Activated CD4-positive, alpha-beta T cell treated with anti-CD3 and anti-CD28 coated beads, Interleukin-2, amount 50 U/mL, for 48 hours (primary cell): ENCODE data around the gene NCBP1.
"Not testable (repeated sequence)": the region's sequence is repeated elsewhere in the genome, so short reads cannot be mapped to it uniquely, and the experiment has no call there.

ENCODE experiments used
- DNase-seq, 2 experiments: peaks; one replicate each; pipeline ENCODE4 v3.0.0-alpha.2; 2020

The NCBP1 gene, protein sequence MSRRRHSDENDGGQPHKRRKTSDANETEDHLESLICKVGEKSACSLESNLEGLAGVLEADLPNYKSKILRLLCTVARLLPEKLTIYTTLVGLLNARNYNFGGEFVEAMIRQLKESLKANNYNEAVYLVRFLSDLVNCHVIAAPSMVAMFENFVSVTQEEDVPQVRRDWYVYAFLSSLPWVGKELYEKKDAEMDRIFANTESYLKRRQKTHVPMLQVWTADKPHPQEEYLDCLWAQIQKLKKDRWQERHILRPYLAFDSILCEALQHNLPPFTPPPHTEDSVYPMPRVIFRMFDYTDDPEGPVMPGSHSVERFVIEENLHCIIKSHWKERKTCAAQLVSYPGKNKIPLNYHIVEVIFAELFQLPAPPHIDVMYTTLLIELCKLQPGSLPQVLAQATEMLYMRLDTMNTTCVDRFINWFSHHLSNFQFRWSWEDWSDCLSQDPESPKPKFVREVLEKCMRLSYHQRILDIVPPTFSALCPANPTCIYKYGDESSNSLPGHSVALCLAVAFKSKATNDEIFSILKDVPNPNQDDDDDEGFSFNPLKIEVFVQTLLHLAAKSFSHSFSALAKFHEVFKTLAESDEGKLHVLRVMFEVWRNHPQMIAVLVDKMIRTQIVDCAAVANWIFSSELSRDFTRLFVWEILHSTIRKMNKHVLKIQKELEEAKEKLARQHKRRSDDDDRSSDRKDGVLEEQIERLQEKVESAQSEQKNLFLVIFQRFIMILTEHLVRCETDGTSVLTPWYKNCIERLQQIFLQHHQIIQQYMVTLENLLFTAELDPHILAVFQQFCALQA

DNA sequence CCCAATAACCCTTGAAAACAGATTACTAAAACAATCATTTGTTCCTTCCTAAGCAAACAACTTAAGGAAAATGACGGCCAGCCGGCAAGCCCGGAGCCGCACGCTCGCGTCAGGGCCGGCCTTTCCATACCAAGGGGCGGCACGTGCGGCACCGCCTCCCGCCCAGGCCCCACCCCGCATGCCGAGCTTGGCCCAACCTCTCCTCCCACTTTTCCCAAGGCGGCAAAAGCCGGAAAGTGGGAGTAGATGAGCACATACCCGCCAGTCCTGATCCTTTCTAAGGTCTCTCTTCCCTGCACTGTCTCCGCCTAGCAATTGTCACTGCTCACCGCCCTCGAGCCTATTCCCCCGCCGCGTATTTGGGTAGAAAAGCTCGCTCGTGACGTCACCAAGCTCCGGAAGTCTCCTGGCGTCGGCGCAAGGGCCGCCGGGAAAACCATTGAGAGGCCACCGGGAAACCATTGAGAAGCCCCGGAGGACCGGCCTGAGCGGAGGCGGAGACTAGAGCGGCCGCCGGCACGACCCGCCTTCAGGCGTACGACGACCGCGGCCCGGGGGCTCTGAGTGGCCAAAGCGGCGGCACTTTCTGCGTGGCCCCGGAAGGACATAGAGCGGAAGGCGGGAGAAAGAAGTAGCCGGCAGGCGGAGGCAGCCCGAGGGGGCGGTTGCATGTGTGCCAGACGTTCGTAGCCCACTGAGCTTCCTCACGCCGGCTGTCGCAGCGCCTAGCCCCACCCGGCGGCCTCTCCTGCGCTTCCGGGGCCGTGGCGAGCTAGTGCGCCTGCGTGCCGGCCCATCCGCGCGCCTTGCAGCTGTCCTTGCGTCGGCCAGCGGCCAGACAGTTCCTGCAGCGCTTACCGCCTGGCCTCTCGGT lies at the start of gene NCBP1, which contains the start of gene TSTD2:
NCBP1 (plus strand) TSS at position 837 of the 874 bp plus-strand sequence. CDS start 61 bp downstream, outside the sequence.
TSTD2 (minus strand) TSS at position 384 of the 874 bp plus-strand sequence. CDS start 5,806 bp downstream, outside the sequence.
- DNase-seq = peak; percentile 94 to 95

DNA sequence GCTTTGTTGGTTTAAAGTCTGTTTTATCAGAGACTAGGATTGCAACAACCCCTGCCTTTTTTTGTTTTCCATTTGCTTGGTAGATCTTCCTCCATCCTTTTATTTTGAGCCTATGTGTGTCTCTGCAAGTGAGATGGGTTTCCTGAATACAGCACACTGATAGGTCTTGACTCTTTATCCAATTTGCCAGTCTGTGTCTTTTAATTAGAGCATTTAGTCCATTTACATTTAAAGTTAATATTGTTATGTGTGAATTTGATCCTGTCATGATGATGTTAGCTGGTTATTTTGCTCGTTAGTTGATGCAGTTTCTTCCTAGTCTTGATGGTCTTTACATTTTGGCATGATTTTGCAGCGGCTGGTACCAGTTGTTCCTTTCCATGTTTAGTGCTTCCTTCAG lies 48.8 kb upstream of the NCBP1 start:
- DNase-seq = not testable (repeated sequence)

DNA sequence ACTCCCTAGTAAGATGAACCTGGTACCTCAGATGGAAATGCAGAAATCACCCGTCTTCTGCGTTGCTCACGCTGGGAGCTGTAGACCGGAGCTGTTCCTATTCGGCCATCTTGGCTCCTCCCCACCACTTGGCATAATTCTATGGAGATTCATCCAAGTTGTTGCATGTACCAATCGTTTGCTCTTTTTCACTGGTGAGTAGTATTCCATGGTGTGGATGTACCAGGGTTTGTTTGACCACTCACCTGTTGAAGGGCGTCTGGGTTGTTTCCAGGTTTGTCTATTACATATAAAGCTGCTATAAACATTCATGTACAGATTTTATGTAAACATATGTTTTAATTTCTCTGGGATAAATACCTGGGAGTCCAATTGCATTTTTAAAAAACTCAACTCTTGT lies 46.7 kb upstream of the NCBP1 start:
- not testable (repeated sequence) for DNase-seq

DNA sequence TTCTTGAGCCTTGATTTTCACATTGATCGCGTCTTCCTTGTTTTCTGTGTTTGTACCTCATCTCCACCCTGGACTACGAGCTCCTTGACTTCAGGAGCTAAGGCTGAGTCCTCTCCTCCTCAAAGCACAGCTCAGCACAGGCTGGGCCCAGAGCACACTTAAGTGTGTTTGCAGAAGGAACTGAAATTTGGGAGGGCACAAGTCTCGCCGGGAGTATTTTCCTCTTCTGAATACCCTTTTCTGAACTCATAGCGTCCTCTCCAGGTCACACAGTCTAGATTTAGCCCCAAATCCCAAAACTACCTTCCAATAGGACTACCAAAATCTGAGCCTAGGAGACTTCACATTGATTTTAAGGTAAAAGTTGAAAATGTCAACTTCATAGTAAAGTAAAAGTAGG lies 42.1 kb upstream of the NCBP1 start:
- no peak for DNase-seq

DNA sequence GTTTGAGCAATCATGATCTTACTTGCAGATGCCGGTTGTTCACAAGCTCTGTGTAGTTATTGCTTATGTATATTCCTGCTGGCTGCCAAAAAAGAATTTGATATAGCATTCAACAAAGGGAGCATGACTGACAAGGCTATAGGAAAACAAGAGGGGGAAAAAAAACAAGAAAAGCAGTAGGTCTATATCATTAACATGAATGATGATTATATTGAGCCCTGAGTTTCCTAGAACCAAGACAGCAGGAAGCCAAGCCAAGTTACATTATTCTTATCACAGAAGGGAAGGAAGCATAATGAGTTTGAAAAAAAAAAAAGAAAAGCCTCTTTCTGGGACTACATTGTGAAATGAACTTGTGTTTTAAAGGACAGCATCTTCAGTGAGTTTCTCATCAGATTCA lies 41.5 kb upstream of the NCBP1 start:
- no peak for DNase-seq

DNA sequence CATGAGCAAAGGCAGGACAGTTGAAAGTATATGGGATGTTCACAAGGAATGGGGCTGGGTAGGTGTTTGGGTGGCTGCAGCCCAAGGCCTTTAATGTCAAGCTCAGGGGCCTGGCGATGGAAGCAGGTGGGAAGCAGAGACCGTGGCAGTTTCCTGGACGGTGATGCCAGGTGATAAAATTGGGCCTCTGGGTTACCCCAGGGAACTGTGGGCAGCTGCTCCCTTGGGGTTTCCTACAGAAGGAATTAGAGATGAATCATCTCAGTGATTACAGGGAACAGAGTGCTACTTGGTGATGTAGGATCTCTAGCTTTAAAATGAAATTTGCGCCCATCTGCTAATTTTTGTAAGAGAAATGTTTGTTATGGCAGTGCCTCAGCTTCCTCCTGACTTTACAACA lies 39.7 kb upstream of the NCBP1 start:
- no peak for DNase-seq

DNA sequence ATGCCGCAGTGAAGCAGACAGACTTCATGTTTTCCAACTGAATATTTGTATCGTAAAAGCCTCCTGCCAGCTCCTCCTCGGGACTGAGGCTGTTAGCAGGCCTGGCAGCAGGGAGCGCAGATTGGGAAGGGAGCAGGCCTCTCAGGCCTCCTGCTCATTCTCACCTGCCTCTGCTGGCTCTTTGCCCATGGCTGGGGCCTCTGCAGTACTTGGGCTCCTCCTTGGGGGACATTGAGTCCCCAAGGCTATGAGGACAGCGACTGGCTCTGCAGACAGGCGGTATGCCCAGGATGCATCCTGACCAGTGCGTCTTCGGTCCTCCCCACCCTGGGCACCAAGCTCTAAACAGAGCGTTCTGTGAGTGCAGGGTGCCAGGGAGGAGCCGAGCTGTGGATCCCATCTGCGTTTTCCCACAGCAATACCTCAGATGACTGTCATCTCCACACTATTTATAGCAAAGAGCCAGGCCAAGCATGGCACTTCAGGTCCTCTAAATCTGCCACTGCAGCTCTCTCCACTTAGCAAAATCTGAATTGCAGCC lies 39.2 kb upstream of the NCBP1 start:
- no peak for DNase-seq

DNA sequence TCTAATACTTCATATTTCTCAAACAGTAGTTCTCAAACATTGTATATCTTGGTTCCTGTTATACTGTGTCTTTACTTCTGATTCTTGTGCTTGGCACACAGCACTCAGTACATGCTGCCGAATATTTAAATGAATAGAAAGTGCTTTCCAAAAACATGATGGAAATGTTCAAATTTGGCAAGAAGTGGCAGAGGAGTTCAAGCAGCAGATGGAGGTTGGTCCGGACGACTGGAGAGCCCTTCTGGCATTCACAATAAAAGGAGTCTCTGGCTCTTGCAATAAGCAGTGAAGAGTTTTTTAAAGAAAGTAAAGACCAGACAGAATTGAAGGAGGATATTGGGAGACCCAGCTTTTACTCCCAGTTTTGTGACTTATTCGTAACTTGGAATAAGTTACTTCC lies 36.7 kb upstream of the NCBP1 start:
- DNase-seq = no peak

DNA sequence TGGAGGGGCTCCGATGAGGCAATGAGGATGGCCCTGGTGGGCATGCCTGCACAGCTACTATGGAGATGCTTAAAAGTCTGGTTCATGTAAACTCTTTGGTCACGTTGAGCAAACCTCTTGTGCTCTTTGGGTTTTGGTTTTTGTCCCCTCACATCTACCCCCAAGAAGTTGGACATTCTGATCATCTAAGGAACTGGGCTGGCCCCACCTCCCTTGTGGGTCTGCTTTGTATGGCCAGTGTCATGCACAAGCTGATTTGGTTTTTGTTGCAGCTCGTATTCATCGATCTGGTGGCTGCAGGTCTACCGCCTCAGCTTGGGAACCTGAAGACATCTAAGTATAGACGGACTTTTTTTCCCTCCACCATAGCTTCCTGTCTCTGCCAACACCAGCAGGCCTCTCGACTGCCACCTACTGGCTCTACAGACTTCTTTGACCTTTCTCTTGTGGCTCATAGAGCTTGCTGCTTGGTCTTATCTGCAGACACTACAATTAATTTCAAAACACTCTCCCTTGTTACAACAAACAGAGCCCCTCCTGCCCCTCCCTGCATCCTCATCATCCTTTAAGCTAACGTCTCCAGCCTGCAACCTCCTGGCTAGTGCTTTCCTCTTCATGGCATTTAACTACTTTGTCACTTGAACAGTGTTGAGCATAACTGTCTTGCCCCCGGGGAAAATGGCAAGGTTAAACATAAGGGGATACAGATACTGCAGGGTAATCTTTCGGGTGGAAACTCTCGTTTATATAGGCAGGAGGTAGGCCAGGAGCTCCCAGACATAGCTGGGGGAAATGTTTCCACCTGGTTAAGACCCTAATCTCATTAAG lies 34.9 kb upstream of the NCBP1 start:
- DNase-seq = peak; percentile 69 to 78

DNA sequence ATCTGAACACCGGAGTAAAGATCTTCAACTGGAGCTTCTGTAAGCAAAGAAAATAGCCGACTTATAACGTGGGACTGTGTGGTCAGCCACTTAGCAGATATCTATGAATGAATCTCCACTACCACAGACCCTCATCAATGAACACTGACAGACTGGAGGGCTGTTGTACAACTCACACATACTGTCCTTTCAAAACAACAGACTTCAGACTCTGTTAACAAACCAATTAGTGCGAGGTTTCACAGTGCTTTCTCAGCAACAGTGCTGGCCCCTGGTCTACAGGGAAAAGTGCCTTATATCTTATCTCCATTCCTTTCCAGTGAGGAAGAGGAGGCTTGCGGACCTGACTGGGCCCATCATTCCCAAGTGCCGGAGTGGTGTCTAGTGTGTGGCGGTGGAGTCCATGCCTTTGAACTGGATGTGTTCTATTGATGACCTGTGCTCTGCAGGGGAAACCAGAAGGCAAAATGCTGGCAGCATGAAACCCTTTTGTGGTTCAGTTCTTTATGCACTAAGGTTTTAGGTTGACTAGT lies 34.2 kb upstream of the NCBP1 start:
- no peak for DNase-seq

DNA sequence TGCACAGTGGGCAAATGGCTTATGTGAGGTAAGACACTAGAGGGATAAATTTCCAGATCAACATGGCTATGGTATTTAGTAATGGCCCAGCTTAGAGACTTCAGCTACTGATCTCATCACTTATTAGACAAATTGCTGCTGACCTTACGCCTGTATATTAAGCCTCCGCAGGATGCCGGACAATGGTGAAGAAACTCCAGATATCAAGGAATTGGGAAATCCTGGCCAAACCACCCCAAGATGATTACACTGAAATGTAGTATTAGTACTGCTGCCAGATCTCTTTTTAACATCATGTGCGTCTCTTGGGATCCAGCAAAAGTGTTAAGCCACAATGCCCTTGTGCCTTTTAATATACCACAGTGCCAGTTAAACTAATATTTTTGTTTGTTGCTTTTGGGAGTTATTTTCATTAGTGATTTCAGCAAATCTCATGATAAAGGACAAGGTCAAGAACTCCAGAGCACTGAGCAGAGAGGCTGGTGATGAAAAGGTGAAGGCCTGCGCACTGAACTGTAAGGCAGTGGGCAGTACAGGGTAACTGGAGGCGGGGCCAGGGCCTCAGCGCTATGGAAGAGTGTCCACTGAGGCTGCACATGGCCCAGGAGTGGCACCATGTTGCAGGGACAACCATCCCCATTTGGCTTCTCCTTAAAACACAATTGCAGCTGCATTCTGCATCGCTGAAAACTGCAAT lies 32.9 kb upstream of the NCBP1 start:
- DNase-seq = no peak

DNA sequence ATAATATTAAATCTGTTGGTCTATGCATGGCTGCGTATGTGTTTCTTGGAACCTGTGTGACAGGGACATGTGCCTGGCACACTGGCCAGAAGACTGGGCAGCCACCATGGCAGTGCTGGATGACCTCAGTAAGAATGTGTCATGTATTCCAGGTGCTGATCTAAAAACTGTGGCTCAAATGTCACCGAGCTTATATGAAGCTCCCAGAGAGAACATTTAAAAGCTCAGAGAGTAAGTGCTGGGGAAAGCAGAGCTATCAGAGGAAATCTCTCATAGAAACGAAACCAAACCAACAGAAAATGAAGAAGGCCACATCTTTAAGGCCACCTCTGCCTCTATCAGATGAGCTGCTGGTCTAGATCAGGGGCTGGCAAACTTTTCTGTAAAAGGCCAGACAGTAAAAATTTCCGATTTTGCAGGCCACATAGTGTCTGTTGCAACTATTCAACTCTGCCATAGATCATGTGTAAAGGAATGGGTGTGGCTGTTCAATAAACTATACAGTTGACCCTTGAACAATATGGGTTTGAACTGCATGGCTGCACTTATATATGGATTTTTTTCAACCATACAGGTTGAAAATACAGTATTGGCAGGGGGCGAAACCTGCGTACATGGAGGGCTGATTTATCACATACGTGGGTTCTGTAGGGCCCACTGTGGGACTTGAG lies 32.3 kb upstream of the NCBP1 start:
- DNase-seq = no peak

DNA sequence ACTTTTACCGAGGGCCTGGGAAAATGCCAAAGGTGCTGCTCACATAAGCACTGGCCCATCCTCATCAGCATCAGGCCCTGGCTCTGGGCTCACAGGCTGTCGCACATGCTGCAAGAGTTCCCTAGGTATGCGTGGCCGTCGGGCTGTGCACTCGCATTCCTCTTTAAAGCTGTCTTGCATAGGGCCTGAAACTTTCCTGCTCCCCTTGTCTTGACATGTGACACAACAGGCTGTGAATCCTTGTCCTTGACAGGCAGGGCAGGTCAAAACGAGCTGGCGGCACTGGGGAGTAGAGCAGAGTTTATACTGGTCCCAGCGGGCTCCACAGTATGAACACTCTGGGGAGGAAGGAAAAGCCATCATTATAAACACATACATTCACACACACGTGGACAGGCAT lies 31.2 kb upstream of the NCBP1 start:
- DNase-seq = no peak

DNA sequence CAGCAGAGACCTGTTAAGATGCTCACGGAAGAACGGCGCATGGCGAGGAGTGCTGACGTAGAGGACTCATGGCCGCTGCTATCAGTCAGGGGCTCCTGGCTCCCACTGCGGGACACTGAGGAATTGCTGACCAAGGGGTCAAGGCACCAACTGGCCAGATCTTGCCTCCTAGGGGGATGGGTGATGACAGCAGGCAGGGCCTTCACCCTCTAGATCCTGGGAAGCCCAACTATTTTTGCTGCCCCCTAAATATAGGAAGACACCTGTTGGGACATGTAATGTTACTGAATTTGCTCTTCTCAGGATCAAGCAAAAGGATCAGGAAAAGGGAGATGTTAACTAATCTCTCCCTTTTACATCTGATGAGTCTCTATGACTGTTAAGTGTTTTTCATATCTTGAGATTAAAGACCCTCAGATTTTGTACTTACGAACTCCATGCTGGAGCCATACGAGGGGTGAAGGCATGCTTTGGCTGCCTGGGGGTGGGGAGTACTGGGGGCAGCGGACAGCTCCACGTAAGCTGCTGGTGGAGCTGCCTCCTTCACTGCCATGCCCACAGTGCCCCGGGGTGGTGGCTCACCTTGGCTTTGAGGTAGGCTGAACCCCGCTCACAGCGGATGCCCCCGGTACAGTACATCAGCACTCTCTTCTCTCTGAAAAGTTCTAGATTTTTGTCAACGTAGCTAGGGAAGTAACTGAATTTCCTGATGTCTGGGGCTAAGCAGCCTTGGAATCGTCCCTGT lies 28.5 kb upstream of the NCBP1 start:
- DNase-seq = no peak

DNA sequence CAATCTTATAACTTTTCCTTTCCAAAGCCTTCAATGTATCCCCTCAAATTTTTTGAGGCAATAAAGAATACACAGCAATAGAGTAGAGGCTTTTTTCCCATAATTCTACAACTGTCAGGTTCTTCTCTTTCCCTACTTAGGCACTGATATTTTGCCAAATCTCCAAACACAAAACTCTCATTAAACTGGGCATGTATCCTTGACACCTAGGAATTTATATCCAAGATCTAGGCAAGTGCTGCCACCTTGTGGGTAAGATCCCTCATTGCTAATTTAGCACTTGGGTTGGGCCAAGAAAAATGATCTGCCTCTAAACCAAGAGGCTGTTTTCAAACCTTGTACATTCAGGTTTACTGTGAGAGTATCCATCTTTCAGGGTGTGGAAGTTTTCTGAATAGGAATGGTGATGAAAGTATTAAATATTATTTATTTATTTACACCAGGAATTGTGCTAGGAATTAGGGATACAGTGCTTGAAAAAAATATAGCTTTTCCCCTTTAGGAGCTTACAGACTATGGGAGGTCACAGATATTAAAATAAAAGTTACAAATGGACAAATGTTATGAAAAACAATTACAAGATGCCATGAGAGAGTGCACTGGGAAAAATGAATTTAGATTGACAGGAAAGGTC lies 18.1 kb upstream of the NCBP1 start:
- DNase-seq = peak; percentile 43 to 63

DNA sequence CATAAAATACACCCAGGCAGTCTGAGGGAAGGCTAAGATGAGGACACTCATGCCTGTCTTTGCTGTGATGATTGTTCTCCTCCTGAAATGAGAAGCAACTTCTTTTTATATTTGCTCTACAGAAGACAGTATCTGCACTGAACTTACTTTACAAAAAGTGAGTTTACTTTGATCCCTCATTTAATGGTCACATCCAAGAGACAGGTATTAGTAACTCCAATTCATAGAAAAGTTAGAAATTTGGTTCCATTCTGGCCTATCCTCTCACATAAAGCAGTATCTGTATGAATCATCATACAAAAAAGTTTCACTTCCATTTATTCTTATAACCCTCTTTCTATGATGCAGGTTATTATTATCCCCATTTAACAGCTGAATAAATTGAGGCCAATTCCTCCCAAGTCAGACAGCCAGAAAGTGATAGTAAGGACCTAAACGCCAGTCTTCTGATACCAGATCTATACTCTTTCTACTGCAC lies 15.6 kb upstream of the NCBP1 start:
- DNase-seq = no peak

DNA sequence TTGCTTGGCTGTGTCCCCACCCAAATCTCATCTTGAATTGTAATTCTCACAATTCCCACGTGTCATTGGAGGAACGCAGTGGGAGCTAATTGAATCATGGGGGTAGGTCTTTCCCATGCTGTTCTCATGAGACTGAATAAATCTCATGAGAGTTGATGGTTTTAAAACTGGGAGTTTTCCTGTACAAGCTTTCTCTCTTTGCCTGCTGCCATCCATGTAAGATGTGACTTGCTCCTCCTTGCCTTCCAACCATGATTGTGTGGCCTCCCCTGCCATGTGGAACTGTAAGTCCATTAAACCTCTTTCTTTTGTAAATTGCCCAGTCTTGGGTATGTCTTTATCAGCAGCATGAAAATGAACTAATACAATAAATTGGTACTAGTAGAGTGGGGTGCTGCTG lies 13.6 kb upstream of the NCBP1 start:
- not testable (repeated sequence) for DNase-seq

DNA sequence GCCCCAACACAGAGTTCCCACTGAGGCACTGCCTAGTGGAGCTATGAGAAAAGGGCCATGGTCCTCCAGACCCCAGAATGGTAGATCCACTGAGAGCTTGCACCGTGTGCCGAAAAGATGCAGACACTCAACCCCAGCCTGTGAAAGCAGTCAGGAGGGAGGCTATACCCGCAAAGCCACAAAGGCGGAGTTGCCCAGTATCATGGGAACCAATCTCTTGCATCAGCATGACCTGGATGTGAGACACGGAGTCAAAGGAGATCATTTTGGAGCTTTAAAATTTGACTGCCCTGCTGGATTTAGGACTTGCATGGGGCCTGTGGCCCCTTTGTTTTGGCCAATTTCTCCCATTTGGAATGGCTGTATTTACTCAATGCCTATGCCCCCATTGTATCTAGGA lies 11.1 kb upstream of the NCBP1 start:
- not testable (repeated sequence) for DNase-seq

DNA sequence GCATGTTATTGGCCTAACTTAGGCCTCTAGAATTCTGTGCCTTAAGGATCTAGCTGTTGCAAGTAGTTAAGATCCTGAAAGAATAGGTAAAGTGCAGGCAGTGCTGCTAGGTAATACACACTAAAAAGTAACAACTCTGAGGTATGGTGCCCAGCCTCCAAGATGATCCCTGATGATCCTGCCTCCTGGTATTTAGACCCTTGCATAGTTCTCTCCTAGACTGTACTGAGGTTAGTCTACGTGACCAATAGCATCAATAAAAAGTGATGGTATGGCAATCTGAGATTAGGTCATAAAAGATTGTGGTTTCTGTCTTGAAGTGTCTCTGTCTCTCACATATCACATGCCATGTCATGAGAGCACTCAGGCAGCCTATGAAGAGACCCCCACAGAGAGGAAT lies 9.7 kb upstream of the NCBP1 start:
- no peak for DNase-seq
